ENCODE results near the gene ZNF768. TPM values are rescaled to one million over a fixed set of nuclear protein-coding genes. Genes with fewer than 3 reads are reported as not detected.

The ZNF768 gene
- total RNA-seq, 1 donor from 2014 or later: 83.6 TPM

DNA sequence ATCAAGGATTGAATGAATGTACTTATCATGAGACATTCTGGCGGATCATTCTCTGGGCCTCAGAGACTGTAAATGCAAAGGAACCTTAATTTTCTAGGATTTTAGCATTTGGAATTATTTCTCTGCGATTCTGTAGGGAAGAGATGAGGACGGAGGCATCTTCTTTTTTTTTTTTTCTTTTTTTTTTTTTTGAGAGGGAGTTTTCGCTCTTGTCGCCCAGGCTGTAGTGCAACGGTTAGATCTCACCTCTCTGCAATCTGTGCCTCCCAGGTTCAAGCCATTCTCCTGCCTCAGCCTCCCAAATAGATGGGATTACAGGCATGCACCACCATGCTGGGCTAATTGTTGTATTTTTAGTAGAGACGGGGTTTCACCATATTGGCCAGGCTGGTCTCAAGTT, 51.7 kb downstream of the ZNF768 start:
- Mint-ChIP-seq H3K27ac (no peak overlapping the region), H3K4me3 (ENCODE audit: low read depth) (no peak overlapping the region), H3K9me3 (ENCODE audit: low read depth) (no peaks in the 10 kb centered on the region), H3K36me3 (ENCODE audit: insufficient read depth) (no peaks in the 10 kb centered on the region), H3K27me3 (no peaks in the 10 kb centered on the region), H3K4me1 (ENCODE audit: low read depth) (no peaks in the 10 kb centered on the region)
- DNase-seq (ENCODE audit: low spot score, unreplicated experiment): no peak
- TF ChIP-seq, protein P1, sequence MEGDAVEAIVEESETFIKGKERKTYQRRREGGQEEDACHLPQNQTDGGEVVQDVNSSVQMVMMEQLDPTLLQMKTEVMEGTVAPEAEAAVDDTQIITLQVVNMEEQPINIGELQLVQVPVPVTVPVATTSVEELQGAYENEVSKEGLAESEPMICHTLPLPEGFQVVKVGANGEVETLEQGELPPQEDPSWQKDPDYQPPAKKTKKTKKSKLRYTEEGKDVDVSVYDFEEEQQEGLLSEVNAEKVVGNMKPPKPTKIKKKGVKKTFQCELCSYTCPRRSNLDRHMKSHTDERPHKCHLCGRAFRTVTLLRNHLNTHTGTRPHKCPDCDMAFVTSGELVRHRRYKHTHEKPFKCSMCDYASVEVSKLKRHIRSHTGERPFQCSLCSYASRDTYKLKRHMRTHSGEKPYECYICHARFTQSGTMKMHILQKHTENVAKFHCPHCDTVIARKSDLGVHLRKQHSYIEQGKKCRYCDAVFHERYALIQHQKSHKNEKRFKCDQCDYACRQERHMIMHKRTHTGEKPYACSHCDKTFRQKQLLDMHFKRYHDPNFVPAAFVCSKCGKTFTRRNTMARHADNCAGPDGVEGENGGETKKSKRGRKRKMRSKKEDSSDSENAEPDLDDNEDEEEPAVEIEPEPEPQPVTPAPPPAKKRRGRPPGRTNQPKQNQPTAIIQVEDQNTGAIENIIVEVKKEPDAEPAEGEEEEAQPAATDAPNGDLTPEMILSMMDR (IDR thresholded peaks at IDR 0.05; ENCODE audit: unreplicated experiment): no peak

DNA sequence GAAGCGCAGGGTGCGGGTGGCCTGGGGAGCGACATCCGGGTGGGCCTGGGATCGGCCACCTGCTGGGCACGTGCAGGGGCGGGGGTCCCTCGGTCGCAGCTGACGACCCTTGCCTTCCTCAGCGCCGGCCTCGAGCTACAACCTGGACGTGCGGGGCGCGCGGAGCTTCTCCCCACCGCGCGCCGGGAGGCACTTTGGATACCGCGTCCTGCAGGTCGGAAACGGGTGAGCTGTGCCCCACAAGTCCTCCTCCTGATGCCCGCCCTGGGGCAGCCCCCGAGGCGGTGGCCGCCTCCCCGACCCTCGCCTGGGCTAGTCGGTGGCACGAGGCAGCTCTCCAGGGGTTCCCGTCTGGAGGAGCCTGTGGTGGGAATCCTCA, 52.3 kb downstream of the ZNF768 start:
- DNase-seq (ENCODE audit: low spot score, unreplicated experiment): no peak
- H3K4me3 Mint-ChIP-seq (ENCODE audit: low read depth): no peak overlapping the region
- no peaks in the 10 kb centered on the region for H3K27me3 Mint-ChIP-seq
- H3K27ac Mint-ChIP-seq: no peak overlapping the region
- no peaks in the 10 kb centered on the region for H3K36me3 Mint-ChIP-seq (ENCODE audit: insufficient read depth)
- TF ChIP-seq, protein P1 (IDR thresholded peaks at IDR 0.05; ENCODE audit: unreplicated experiment): no peak
- H3K4me1 Mint-ChIP-seq (ENCODE audit: low read depth): no peaks in the 10 kb centered on the region
- no peaks in the 10 kb centered on the region for H3K9me3 Mint-ChIP-seq (ENCODE audit: low read depth)

Small RNAs within 50 kb of the gene (microRNA-seq; reads per million reads assigned to microRNA genes)
- gene MIR4518 (ENCODE audit: borderline number of aligned reads, unreplicated experiment): not detected

Other genes starting within 250 kb of the ZNF768 start
- gene CD2BP2, start 171.3 kb downstream of the ZNF768 start, total RNA-seq: 76.9 and 78.8 TPM in 2 replicates
- 51.0 and 51.8 TPM in 2 replicates for gene TBC1D10B, start 156.1 kb downstream of the ZNF768 start, total RNA-seq
- 2.6 and 3.5 TPM in 2 replicates for gene MYL11, start 151.8 kb downstream of the ZNF768 start, total RNA-seq
- gene SEPTIN1, start 144.0 kb downstream of the ZNF768 start, total RNA-seq: 2.0 and 2.3 TPM in 2 replicates
- 59.7 and 62.6 TPM in 2 replicates for gene ZNF48, start 131.1 kb downstream of the ZNF768 start, total RNA-seq
- 13.2 and 13.7 TPM in 2 replicates for gene ZNF771, start 119.0 kb downstream of the ZNF768 start, total RNA-seq
- 65.9 and 71.9 TPM in 2 replicates for gene DCTPP1, start 96.5 kb downstream of the ZNF768 start, total RNA-seq
- gene SEPHS2, start 80.7 kb downstream of the ZNF768 start, total RNA-seq: 42.1 and 42.6 TPM in 2 replicates
- gene ITGAL, start 53.8 kb downstream of the ZNF768 start, total RNA-seq: 0.49 and 0.53 TPM in 2 replicates
- 18.1 and 19.1 TPM in 2 replicates for gene ZNF747, start 8.3 kb upstream of the ZNF768 start, total RNA-seq
- 36.1 and 36.6 TPM in 2 replicates for gene ZNF764, start 31.8 kb upstream of the ZNF768 start, total RNA-seq
- 20.0 and 22.5 TPM in 2 replicates for gene ZNF688, start 45.1 kb upstream of the ZNF768 start, total RNA-seq
- gene ZNF785, start 59.1 kb upstream of the ZNF768 start, total RNA-seq: 46.2 and 50.0 TPM in 2 replicates
- 23.3 and 24.5 TPM in 2 replicates for gene ZNF689, start 83.8 kb upstream of the ZNF768 start, total RNA-seq
- gene PRR14, start 124.4 kb upstream of the ZNF768 start, total RNA-seq: 57.6 and 58.7 TPM in 2 replicates
- 75.3 and 91.1 TPM in 2 replicates for gene FBRS, start 131.9 kb upstream of the ZNF768 start, total RNA-seq
- 103 and 104 TPM in 2 replicates for gene SRCAP, start 172.6 kb upstream of the ZNF768 start, total RNA-seq
- 53.5 and 61.8 TPM in 2 replicates for gene PHKG2, start 221.9 kb upstream of the ZNF768 start, total RNA-seq
- 19.3 and 22.2 TPM in 2 replicates for gene CFAP119, start 235.5 kb upstream of the ZNF768 start, total RNA-seq
- gene RNF40, start 235.8 kb upstream of the ZNF768 start, total RNA-seq: 137 and 155 TPM in 2 replicates